KMS-11 (cell line): ENCODE measurements around the gene TDRD9.
A peak's percentile ranks its signal among the peaks of the same experiment; 100 is the strongest.

Experiments used
- H2AFZ ChIP-seq: fragments of 200-600 bp; sonication (generic); 2 replicates; pipeline ENCODE4 v1.6.1; 2016; ENCODE audit warnings: antibody characterized with exemption, mixed run types, low read depth
- H3K27ac ChIP-seq: fragments of 200-600 bp; sonication (generic); 2 replicates; pipeline ENCODE4 v1.6.1; 2016; ENCODE audit warnings: mild to moderate bottlenecking, mixed run types
- H3K27me3 ChIP-seq: fragments of 200-600 bp; sonication (generic); 2 replicates; pipeline ENCODE4 v1.6.1; 2017; ENCODE audit warnings: mild to moderate bottlenecking, low read depth, mixed run types, moderate library complexity; ENCODE audit not compliant: insufficient read depth
- H3K36me3 ChIP-seq: fragments of 200-600 bp; sonication (generic); 2 replicates; pipeline ENCODE4 v1.6.1; 2017; ENCODE audit warnings: mild to moderate bottlenecking, mixed run types; ENCODE audit not compliant: insufficient read depth
- H3K4me1 ChIP-seq: fragments of 200-600 bp; sonication (generic); 2 replicates; pipeline ENCODE4 v1.6.1; 2016; ENCODE audit warnings: mild to moderate bottlenecking, low read depth, mixed run types; ENCODE audit not compliant: poor library complexity, severe bottlenecking
- H3K4me2 ChIP-seq: fragments of 200-600 bp; sonication (generic); 2 replicates; pipeline ENCODE4 v1.7.0; 2016; ENCODE audit warnings: mild to moderate bottlenecking, mixed run types
- H3K4me3 ChIP-seq: fragments of 200-600 bp; sonication (generic); IDR thresholded peaks from 2 replicates; pipeline ENCODE4 v1.6.1; 2017; ENCODE audit warnings: low read depth, low read length, mixed read lengths; ENCODE audit not compliant: insufficient read depth
- H3K79me2 ChIP-seq: fragments of 200-600 bp; sonication (generic); 2 replicates; pipeline ENCODE4 v1.6.1; 2016; ENCODE audit warnings: low read depth, mixed run types; ENCODE audit not compliant: insufficient read depth
- H3K9ac ChIP-seq: fragments of 200-600 bp; sonication (generic); 2 replicates; pipeline ENCODE4 v1.6.1; 2016; ENCODE audit warnings: mild to moderate bottlenecking, mixed run types
- H4K20me1 ChIP-seq: fragments of 200-600 bp; sonication (generic); 2 replicates; pipeline ENCODE4 v1.6.1; 2016; ENCODE audit warnings: mild to moderate bottlenecking, mixed run types; ENCODE audit not compliant: insufficient read depth
- CTCF ChIP-seq: fragments of 200-600 bp; sonication (generic); conservative IDR thresholded peaks from 2 replicates; pipeline ENCODE4 v1.6.1; 2017; ENCODE audit warnings: low read depth, mild to moderate bottlenecking, antibody characterized with exemption, low read length, moderate library complexity, mixed read lengths

Gene TDRD9

GRCh38 chr14:104094709-104095425 is 166.6 kb downstream of the TDRD9 start:
- Histone ChIP-seq H3K79me2 (no peaks in the 10 kb centered on the region), H3K4me1 (no peaks in the 10 kb centered on the region), H3K36me3 (no peaks in the 10 kb centered on the region), H4K20me1 (no peaks in the 10 kb centered on the region), H3K9ac (no peak overlapping the region), H3K4me2 (no peak overlapping the region), H2AFZ (no peak overlapping the region), H3K27me3 (peaks cover 10% of the 10 kb centered on the region; the same call in 1 of the 2 replicates), H3K4me3 (no peak overlapping the region), H3K27ac (no peak overlapping the region)
- peak; percentile 74 for TF ChIP-seq CTCF

GRCh38 chr14:104095426-104096310 is 167.4 kb downstream of the TDRD9 start:
- H3K27ac ChIP-seq, result no peak overlapping the region
- H4K20me1 ChIP-seq, result no peaks in the 10 kb centered on the region

GRCh38 chr14:104096318-104096717 is 168.1 kb downstream of the TDRD9 start:
- H3K4me2 ChIP-seq, result no peak overlapping the region
- H3K9ac ChIP-seq, result no peak overlapping the region
- no peaks in the 10 kb centered on the region for H3K4me1 ChIP-seq
- no peak overlapping the region for H3K27ac ChIP-seq
- no peak for TF ChIP-seq CTCF
- no peak overlapping the region for H3K4me3 ChIP-seq
- no peaks in the 10 kb centered on the region for H4K20me1 ChIP-seq
- H3K79me2 ChIP-seq, result no peaks in the 10 kb centered on the region
- no peak overlapping the region for H2AFZ ChIP-seq
- no peaks in the 10 kb centered on the region for H3K36me3 ChIP-seq
- H3K27me3 ChIP-seq, result peaks cover 12% of the 10 kb centered on the region; the same call in 1 of the 2 replicates

More at GRCh38 chr14:104095426-104096310, 167.4 kb downstream of the TDRD9 start:
- Histone ChIP-seq H3K4me3 (no peak overlapping the region), H3K4me1 (no peaks in the 10 kb centered on the region), H3K27me3 (peaks cover 11% of the 10 kb centered on the region; the same call in 1 of the 2 replicates), H2AFZ (no peak overlapping the region), H3K9ac (no peak overlapping the region), H3K79me2 (no peaks in the 10 kb centered on the region), H3K4me2 (no peak overlapping the region), H3K36me3 (no peaks in the 10 kb centered on the region)
- TF ChIP-seq CTCF, result no peak

GRCh38 chr14:104096751-104097700 is 168.8 kb downstream of the TDRD9 start:
- no peaks in the 10 kb centered on the region for H4K20me1 ChIP-seq
- no peaks in the 10 kb centered on the region for H3K36me3 ChIP-seq

More at GRCh38 chr14:104096751-104097700, 168.8 kb downstream of the TDRD9 start:
- H3K4me3 ChIP-seq, result no peak overlapping the region
- no peak overlapping the region for H3K9ac ChIP-seq
- peaks cover 12% of the 10 kb centered on the region; the same call in 1 of the 2 replicates for H3K27me3 ChIP-seq
- H2AFZ ChIP-seq, result no peak overlapping the region
- TF ChIP-seq CTCF, result no peak
- no peaks in the 10 kb centered on the region for H3K79me2 ChIP-seq
- H3K27ac ChIP-seq, result no peak overlapping the region
- no peak overlapping the region for H3K4me2 ChIP-seq
- H3K4me1 ChIP-seq, result no peaks in the 10 kb centered on the region
